GM12878 (cell line): ENCODE results near the gene H2AZ1. TPM values are rescaled to one million over a fixed set of nuclear protein-coding genes. Genes with fewer than 3 reads are reported as not detected.

Experiments
- ATF2 ChIP-seq: IDR thresholded peaks from 2 replicates; pipeline ENCODE4 v1.6.1; 2012; ENCODE audit warnings: low read length, inconsistent platforms
- CBFB ChIP-seq: IDR thresholded peaks from 2 replicates; pipeline ENCODE4 v1.6.1; 2016; ENCODE audit warnings: antibody characterized with exemption, low read depth
- CBX5 ChIP-seq: sonication (generic); IDR thresholded peaks from 2 replicates; pipeline ENCODE4 v1.6.1; 2016; ENCODE audit warnings: low read depth, moderate library complexity, mild to moderate bottlenecking, inconsistent platforms
- CHD1 ChIP-seq: IDR thresholded peaks from 2 replicates; pipeline ENCODE4 v1.6.1; 2012; ENCODE audit warnings: low read depth, low read length, improper control_type of control experiment
- CREM ChIP-seq: IDR thresholded peaks from 2 replicates; pipeline ENCODE4 v1.6.1; 2014; ENCODE audit warnings: antibody characterized with exemption, low read depth
- EP300 ChIP-seq, 2 experiments: fragments of 150-350 bp in 1 of 2; IDR thresholded peaks; 2 replicates each; pipeline ENCODE4 v1.6.1; 2011 to 2012; ENCODE audit warnings: low read depth in 2 of 2, low read length in 2 of 2, borderline replicate concordance in 1 of 2, improper control_type of control experiment in 1 of 2, inconsistent platforms in 1 of 2; ENCODE audit not compliant: control insufficient read depth in 1 of 2
- HDAC2 ChIP-seq: fragments of 200-600 bp; sonication (generic); IDR thresholded peaks from 2 replicates; pipeline ENCODE4 v1.6.1; 2017
- JUND ChIP-seq: IDR thresholded peaks from 2 replicates; pipeline ENCODE4 v1.6.1; 2012; ENCODE audit warnings: low read depth, mild to moderate bottlenecking, low read length, improper control_type of control experiment, moderate library complexity
- MEF2B ChIP-seq: fragments of 450-650 bp; IDR thresholded peaks from 2 replicates; pipeline ENCODE4 v1.6.1; 2018; ENCODE audit warnings: mild to moderate bottlenecking, moderate library complexity; ENCODE audit not compliant: partially characterized antibody, poor library complexity, severe bottlenecking
- NFIC ChIP-seq: IDR thresholded peaks from 2 replicates; pipeline ENCODE4 v1.6.1; 2012; ENCODE audit warnings: low read depth, mild to moderate bottlenecking, inconsistent platforms, low read length, moderate library complexity
- PAX8 ChIP-seq: fragments of 450-650 bp; IDR thresholded peaks from 2 replicates; pipeline ENCODE4 v1.6.1; 2017; ENCODE audit warnings: mild to moderate bottlenecking, moderate library complexity
- PKNOX1 ChIP-seq: fragments of 450-650 bp; IDR thresholded peaks from 2 replicates; pipeline ENCODE4 v1.6.1; 2016; ENCODE audit warnings: mild to moderate bottlenecking
- RAD51 ChIP-seq: fragments of 450-650 bp; IDR thresholded peaks from 2 replicates; pipeline ENCODE4 v1.6.1; 2016; ENCODE audit warnings: moderate library complexity, mild to moderate bottlenecking, inconsistent platforms
- RELA ChIP-seq: fragments of 450-650 bp; IDR thresholded peaks from 2 replicates; pipeline ENCODE4 v1.8.0; 2014; ENCODE audit warnings: borderline replicate concordance; ENCODE audit not compliant: partially characterized antibody
- RELB ChIP-seq: fragments of 450-650 bp; IDR thresholded peaks from 2 replicates; pipeline ENCODE4 v1.6.1; 2017; ENCODE audit warnings: low read depth, mild to moderate bottlenecking, moderate library complexity
- RUNX3 ChIP-seq: IDR thresholded peaks from 2 replicates; pipeline ENCODE4 v1.6.1; 2012; ENCODE audit warnings: low read length, inconsistent platforms
- SIX5 ChIP-seq: IDR thresholded peaks from 2 replicates; pipeline ENCODE4 v1.6.1; 2011; ENCODE audit warnings: mild to moderate bottlenecking, low read depth, low read length, moderate library complexity; ENCODE audit not compliant: severe bottlenecking
- SKIL ChIP-seq: fragments of 450-650 bp; IDR thresholded peaks from 2 replicates; pipeline ENCODE4 v1.6.1; 2017; ENCODE audit warnings: mild to moderate bottlenecking, low read depth, inconsistent platforms; ENCODE audit not compliant: poor library complexity, severe bottlenecking
- SMAD5 ChIP-seq: IDR thresholded peaks from 2 replicates; pipeline ENCODE4 v1.6.1; 2016; ENCODE audit warnings: antibody characterized with exemption, low read depth
- SUPT20H ChIP-seq: IDR thresholded peaks from 2 replicates; pipeline ENCODE4 v1.6.1; 2011; ENCODE audit warnings: low read depth, mild to moderate bottlenecking, low read length, moderate library complexity, borderline replicate concordance; ENCODE audit not compliant: control insufficient read depth
- ZBTB4 ChIP-seq: fragments of 450-650 bp; formaldehyde crosslinking; IDR thresholded peaks from 2 replicates; pipeline ENCODE4 v1.4.0; 2022; ENCODE audit warnings: mild to moderate bottlenecking, moderate library complexity
- ZNF217 ChIP-seq: fragments of 450-650 bp; IDR thresholded peaks from 2 replicates; pipeline ENCODE4 v1.6.1; 2017; ENCODE audit warnings: antibody characterized with exemption, mild to moderate bottlenecking
- polyA plus RNA-seq, 11 experiments: library from polyadenylated mRNA; depleted of rRNA in 4 of 11; unstranded in 6 of 11; stranded (reverse) in 5 of 11; fragments of >200 nt; fragmentation: Nextera tagmentation in 4 of 11; fragmentation: Illumina TruSeq in 1 of 11; extraction: Ambion mirVana in 4 of 11; extraction: Trizol in 1 of 11; gene quantifications; 1 replicate in 1 of 11; 2 replicates in 10 of 11; pipeline versions ENCODE4 v1.2.1 to v1.2.3, GENCODE V29; 2011 to 2016; ENCODE audit warnings: inconsistent platforms in 2 of 11, missing spikeins in 2 of 11, low read depth in 1 of 11
- total RNA-seq, 4 experiments: library from RNA; depleted of rRNA in 3 of 4; stranded (reverse); fragments of >200 nt in 3 of 4; fragmentation: Illumina TruSeq in 1 of 4; extraction: Trizol in 1 of 4; gene quantifications; 2 replicates each; pipeline versions ENCODE4 v1.2.1 to v1.2.3, GENCODE V29; 2013 to 2021

H2AZ1 gene
- total and polyA plus RNA-seq, 10 of the 15 experiments (the other 5 are each of a cell fraction or from before 2014, with no cell fraction given), result 652 to 4,800 (median 898) TPM

- TF ChIP-seq SKIL (no peak), ZNF217 (no peak), SUPT20H (no peak), JUND (no peak), PKNOX1 (no peak), HDAC2 (no peak), MEF2B (peak; percentile 25), RELA (no peak), NFIC (no peak), CREM (no peak), PAX8 (no peak), ATF2 (no peak), RELB (peak; percentile 54; the same call in 1 of the 2 replicates), CBX5 (0 out of 2 replicates have a peak, but pooled peaks have one; percentile 41), SMAD5 (no peak), RAD51 (no peak), EP300 (IDR thresholded peaks at IDR 0.05; ENCODE audit: borderline replicate concordance in 1 of 2, control insufficient read depth in 1 of 2, low read depth in 2 of 2, low read length in 2 of 2) (no peak), CHD1 (no peak), CBFB (no peak), ZBTB4 (CRISPR knock-in tag) (no peak), SIX5 (no peak), RUNX3 (0 out of 2 replicates have a peak, but pooled peaks have one; percentile 19)
These were observed 6.1 kb downstream of the H2AZ1 start (continued) for GRCh38 chr4:99943904-99944437.
